ENCODE results near the gene C16orf74. TPM values are rescaled to one million over a fixed set of nuclear protein-coding genes. Genes with fewer than 3 reads are reported as not detected.

Gene C16orf74
- total and polyA plus RNA-seq, 3 experiments from 2014 or later: 1.1 to 10.7 (median 1.3) TPM

GRCh38 chr16:85729452-85730185 lies 21.3 kb downstream of the C16orf74 start:
- Mint-ChIP-seq H3K9me3 (no peaks in the 10 kb centered on the region), H3K36me3 (peaks cover 0 to 9% (median 0%) of the 10 kb centered on the region in 3 donors), H3K27me3 (no peaks in the 10 kb centered on the region), H3K4me1 (peaks cover 4 to 23% (median 5%) of the 10 kb centered on the region in 3 donors), H3K4me3 (no peak overlapping the region), H3K27ac (peak overlapping the region in 1 of 8 donors; percentile 36)
- H3K27ac ChIP-seq (ENCODE audit: low read depth, low read length): no peak overlapping the region
- H3K4me3 ChIP-seq (ENCODE audit: low read length): no peak overlapping the region
- ChIA-PET POLR2A (no interaction called here), CTCF (no interaction called here)
- DNase-seq: no peak
- no peaks in the 10 kb centered on the region for H3K9me3 ChIP-seq (ENCODE audit: low read length)
- H3K4me1 ChIP-seq (ENCODE audit: insufficient read depth, low read length): peaks cover 11% of the 10 kb centered on the region
- H3K27me3 ChIP-seq (ENCODE audit: insufficient read depth, low read length, poor library complexity, severe bottlenecking): no peaks in the 10 kb centered on the region
- no peaks in the 10 kb centered on the region for H3K36me3 ChIP-seq (ENCODE audit: insufficient read depth, low read length)

- no peaks in the 10 kb centered on the region for H3K36me3 ChIP-seq (ENCODE audit: insufficient read depth, low read length)
- Mint-ChIP-seq H3K27ac (no peak overlapping the region), H3K27me3 (no peaks in the 10 kb centered on the region), H3K36me3 (peaks cover 0 to 10% (median 0%) of the 10 kb centered on the region in 3 donors), H3K4me1 (peaks cover 4 to 19% (median 4%) of the 10 kb centered on the region in 3 donors), H3K4me3 (no peak overlapping the region), H3K9me3 (no peaks in the 10 kb centered on the region)
- H3K9me3 ChIP-seq (ENCODE audit: low read length): no peaks in the 10 kb centered on the region
- CTCF ChIA-PET: no interaction called here
- H3K27ac ChIP-seq (ENCODE audit: low read depth, low read length): no peak overlapping the region
- H3K4me3 ChIP-seq (ENCODE audit: low read length): no peak overlapping the region
- POLR2A ChIA-PET: no interaction called here
- no peaks in the 10 kb centered on the region for H3K27me3 ChIP-seq (ENCODE audit: insufficient read depth, low read length, poor library complexity, severe bottlenecking)
- no peak for DNase-seq
- H3K4me1 ChIP-seq (ENCODE audit: insufficient read depth, low read length): peaks cover 4% of the 10 kb centered on the region
Measured at GRCh38 chr16:85728879-85729278, 22.0 kb downstream of the C16orf74 start.

DNA sequence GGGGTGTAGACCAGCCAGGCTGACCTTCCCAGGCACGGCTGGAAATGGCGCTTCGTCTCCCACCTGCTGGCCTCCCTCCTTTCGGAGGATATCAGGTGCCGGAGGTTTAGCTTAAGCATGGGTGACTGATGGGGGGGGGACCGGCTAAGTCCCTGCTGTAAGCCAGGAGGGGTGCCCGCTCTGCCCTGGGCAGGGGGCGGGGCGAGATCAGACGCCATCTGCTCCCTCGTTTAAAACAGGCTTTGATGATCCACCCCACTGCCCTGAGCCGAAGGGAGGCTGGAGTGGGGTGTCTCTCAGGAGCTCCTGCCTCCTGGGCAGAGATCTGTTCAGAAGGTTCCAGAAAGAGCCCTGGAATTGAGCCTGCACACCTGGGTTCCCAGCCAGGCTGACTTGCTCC lies 26.0 kb downstream of the C16orf74 start:
- H3K4me1 ChIP-seq (ENCODE audit: insufficient read depth, low read length): no peaks in the 10 kb centered on the region
- no peak overlapping the region for H3K27ac ChIP-seq (ENCODE audit: low read depth, low read length)
- Mint-ChIP-seq H3K4me1 (peaks cover 0 to 7% (median 0%) of the 10 kb centered on the region in 3 donors), H3K36me3 (peaks cover 0 to 10% (median 0%) of the 10 kb centered on the region in 3 donors), H3K9me3 (no peaks in the 10 kb centered on the region), H3K27ac (no peak overlapping the region), H3K4me3 (no peak overlapping the region), H3K27me3 (no peaks in the 10 kb centered on the region)
- no peaks in the 10 kb centered on the region for H3K36me3 ChIP-seq (ENCODE audit: insufficient read depth, low read length)
- DNase-seq: no peak
- H3K9me3 ChIP-seq (ENCODE audit: low read length): no peaks in the 10 kb centered on the region
- ChIA-PET CTCF (no interaction called here), POLR2A (no interaction called here)
- no peaks in the 10 kb centered on the region for H3K27me3 ChIP-seq (ENCODE audit: insufficient read depth, low read length, poor library complexity, severe bottlenecking)
- no peak overlapping the region for H3K4me3 ChIP-seq (ENCODE audit: low read length)

DNA sequence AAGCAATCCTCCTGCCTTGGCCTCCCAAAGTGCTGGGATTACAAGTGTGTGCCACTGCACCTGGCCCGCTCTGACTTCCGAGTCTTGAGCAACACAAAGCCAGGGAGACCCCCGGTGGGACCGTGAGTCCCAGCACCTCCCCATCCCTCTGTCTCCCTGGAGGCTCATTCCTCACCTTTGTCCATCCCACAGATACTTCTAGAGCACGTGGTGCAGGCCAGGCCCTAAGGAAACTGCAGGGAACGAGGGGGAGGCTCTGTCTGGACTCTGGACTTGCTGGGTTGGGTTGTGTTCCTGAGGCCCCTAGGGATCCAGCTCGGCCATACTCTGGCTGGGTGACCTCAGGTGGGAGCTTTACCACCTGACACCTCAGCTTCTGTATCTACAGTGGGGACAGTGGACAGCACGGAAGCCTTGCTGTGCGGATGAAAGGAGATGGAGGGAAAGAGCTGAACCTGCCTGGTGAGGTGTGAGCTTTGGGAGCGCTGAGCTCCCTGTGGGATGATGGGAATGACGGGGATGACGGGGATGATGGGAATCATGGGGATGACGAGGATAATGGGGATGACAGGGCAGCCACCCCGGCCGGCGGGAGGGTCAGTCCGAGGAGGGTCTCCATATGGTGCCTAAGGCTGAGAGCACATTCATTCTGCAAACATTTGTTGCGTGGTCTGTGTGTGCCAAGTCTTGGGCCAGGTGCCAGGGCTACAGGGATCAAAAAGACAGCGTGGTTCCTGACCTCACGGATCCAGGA lies 26.6 kb downstream of the C16orf74 start:
- CTCF ChIA-PET: no interaction called here
- no peaks in the 10 kb centered on the region for H3K27me3 Mint-ChIP-seq
- Histone ChIP-seq H3K9me3 (ENCODE audit: low read length) (no peaks in the 10 kb centered on the region), H3K4me3 (ENCODE audit: low read length) (no peak overlapping the region), H3K4me1 (ENCODE audit: insufficient read depth, low read length) (no peaks in the 10 kb centered on the region), H3K27me3 (ENCODE audit: insufficient read depth, low read length, poor library complexity, severe bottlenecking) (no peaks in the 10 kb centered on the region), H3K27ac (ENCODE audit: low read depth, low read length) (no peak overlapping the region), H3K36me3 (ENCODE audit: insufficient read depth, low read length) (no peaks in the 10 kb centered on the region)
- peak overlapping the region in 1 of 8 donors; percentile 98 for H3K27ac Mint-ChIP-seq
- no peak for DNase-seq
- H3K4me3 Mint-ChIP-seq: no peak overlapping the region
- H3K36me3 Mint-ChIP-seq: peaks cover 0 to 10% (median 0%) of the 10 kb centered on the region in 3 donors
- POLR2A ChIA-PET: no interaction called here
- peaks cover 0 to 3% (median 0%) of the 10 kb centered on the region in 3 donors for H3K4me1 Mint-ChIP-seq
- no peaks in the 10 kb centered on the region for H3K9me3 Mint-ChIP-seq

DNA sequence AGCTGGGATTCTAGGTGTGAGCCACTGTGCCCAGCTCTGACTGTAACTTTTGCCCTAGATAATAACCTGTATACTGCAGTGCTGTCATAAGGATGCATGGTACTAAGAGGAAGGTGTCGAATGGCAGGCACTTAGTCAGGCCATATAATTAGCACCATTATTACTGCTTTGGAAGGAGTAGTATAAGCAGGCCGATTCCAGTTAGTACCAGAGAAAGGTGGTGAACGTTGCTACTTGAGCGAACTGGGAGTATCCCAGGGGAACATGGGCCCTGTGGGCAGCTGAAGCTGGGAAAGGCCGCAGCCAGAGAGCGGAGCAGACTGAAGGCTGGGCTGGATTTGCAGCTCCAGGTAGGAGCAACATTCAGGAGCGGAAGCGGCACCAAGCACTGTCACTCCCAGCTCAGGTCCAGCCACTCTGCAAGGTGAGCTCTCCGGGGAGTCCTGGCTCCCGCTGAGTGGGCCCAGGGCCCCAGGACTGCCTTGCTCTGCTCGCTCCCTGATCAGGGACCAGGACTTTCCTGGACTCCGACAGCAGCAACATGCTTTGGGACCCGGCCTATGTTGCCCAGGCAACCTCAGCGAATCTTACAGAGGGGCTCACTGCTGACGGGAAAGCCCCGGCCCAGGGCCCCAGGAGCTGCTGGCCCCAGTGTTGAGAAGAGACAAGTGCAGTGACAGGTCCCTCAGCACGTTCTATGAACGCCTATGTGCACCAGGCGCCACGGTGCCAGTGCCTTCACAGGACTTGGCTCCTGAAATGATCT lies 28.6 kb downstream of the C16orf74 start:
- POLR2A ChIA-PET: no interaction called here
- no peaks in the 10 kb centered on the region for H3K36me3 ChIP-seq (ENCODE audit: insufficient read depth, low read length)
- peaks cover 0 to 8% (median 7%) of the 10 kb centered on the region in 3 donors for H3K4me1 Mint-ChIP-seq

DNA sequence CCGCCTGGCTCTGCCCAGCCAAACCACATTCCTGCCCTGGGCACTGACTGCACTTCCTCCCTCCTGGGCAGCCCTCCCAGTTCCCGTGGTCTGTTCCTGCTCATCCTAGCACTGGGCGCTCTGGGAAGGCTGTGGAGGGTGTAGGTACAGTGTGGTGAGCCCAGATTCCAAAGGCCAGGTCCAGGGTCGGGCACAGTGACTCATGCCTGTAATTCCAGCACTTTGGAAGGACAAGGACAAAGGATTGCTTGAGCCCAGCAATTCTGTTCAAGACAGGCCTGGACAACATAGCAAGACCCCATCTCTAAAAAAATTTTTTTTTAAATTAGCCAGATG lies 30.6 kb downstream of the C16orf74 start:
- Mint-ChIP-seq H3K36me3 (peaks cover 0 to 2% (median 0%) of the 10 kb centered on the region in 3 donors), H3K4me3 (no peak overlapping the region), H3K27ac (peak overlapping the region in 1 of 8 donors; percentile 74), H3K4me1 (peaks cover 4 to 15% (median 10%) of the 10 kb centered on the region in 3 donors), H3K27me3 (peaks cover 5 to 6% of the 10 kb centered on the region in 2 donors), H3K9me3 (no peaks in the 10 kb centered on the region)
- DNase-seq: no peak
- H3K27ac ChIP-seq (ENCODE audit: low read depth, low read length): no peak overlapping the region
- no peaks in the 10 kb centered on the region for H3K36me3 ChIP-seq (ENCODE audit: insufficient read depth, low read length)
- ChIA-PET POLR2A (no interaction called here), CTCF (interaction anchor here (0.9 to 1.1 kb wide), 2 partner anchors 60 to 327 kb away, joined by 3 to 4 read pairs; no protein-coding TSS in a partner anchor)
- no peaks in the 10 kb centered on the region for H3K9me3 ChIP-seq (ENCODE audit: low read length)
- H3K4me3 ChIP-seq (ENCODE audit: low read length): no peak overlapping the region
- no peaks in the 10 kb centered on the region for H3K27me3 ChIP-seq (ENCODE audit: insufficient read depth, low read length, poor library complexity, severe bottlenecking)
- peaks cover 7% of the 10 kb centered on the region for H3K4me1 ChIP-seq (ENCODE audit: insufficient read depth, low read length)

More for the DNA sequence above, 28.6 kb downstream of the C16orf74 start:
- Mint-ChIP-seq H3K27me3 (peaks cover 0 to 3% of the 10 kb centered on the region in 2 donors), H3K9me3 (no peaks in the 10 kb centered on the region), H3K27ac (no peak overlapping the region), H3K4me3 (no peak overlapping the region), H3K36me3 (peaks cover 0 to 10% (median 0%) of the 10 kb centered on the region in 3 donors)
- H3K9me3 ChIP-seq (ENCODE audit: low read length): no peaks in the 10 kb centered on the region
- H3K27me3 ChIP-seq (ENCODE audit: insufficient read depth, low read length, poor library complexity, severe bottlenecking): no peaks in the 10 kb centered on the region
- no peaks in the 10 kb centered on the region for H3K4me1 ChIP-seq (ENCODE audit: insufficient read depth, low read length)
- CTCF ChIA-PET: no interaction called here
- no peak for DNase-seq
- H3K27ac ChIP-seq (ENCODE audit: low read depth, low read length): no peak overlapping the region
- H3K4me3 ChIP-seq (ENCODE audit: low read length): no peak overlapping the region

GRCh38 chr16:85719605-85720301 lies 31.1 kb downstream of the C16orf74 start:
- H3K36me3 Mint-ChIP-seq: peaks cover 0 to 2% (median 0%) of the 10 kb centered on the region in 3 donors
- CTCF ChIA-PET: interaction anchor here (0.9 to 1.2 kb wide), 4 partner anchors 29 to 326 kb away, joined by 3 to 4 read pairs (median 3); no protein-coding TSS in a partner anchor
- H3K27me3 Mint-ChIP-seq: peaks cover 5 to 6% of the 10 kb centered on the region in 2 donors
- DNase-seq: no peak
- Histone ChIP-seq H3K4me1 (ENCODE audit: insufficient read depth, low read length) (peaks cover 7% of the 10 kb centered on the region), H3K36me3 (ENCODE audit: insufficient read depth, low read length) (no peaks in the 10 kb centered on the region), H3K9me3 (ENCODE audit: low read length) (no peaks in the 10 kb centered on the region), H3K27me3 (ENCODE audit: insufficient read depth, low read length, poor library complexity, severe bottlenecking) (no peaks in the 10 kb centered on the region), H3K27ac (ENCODE audit: low read depth, low read length) (no peak overlapping the region), H3K4me3 (ENCODE audit: low read length) (no peak overlapping the region)
- peaks cover 4 to 18% (median 10%) of the 10 kb centered on the region in 3 donors for H3K4me1 Mint-ChIP-seq
- H3K9me3 Mint-ChIP-seq: no peaks in the 10 kb centered on the region
- POLR2A ChIA-PET: no interaction called here
- no peak overlapping the region for H3K4me3 Mint-ChIP-seq
- peak overlapping the region in 1 of 8 donors; percentile 68 for H3K27ac Mint-ChIP-seq

Data from CD8-positive, alpha-beta memory T cell (primary cell).